SK-N-SH (cell line): ENCODE results near the gene LOC128125822.

Experiments
- CTCF ChIA-PET: fragments of 300-600, 350-600 bp; formaldehyde crosslinking; extraction: SDS; loops from one replicate; lab custom pipeline; 2021; lab: Yijun Ruan, JAX
- POLR2A ChIA-PET: fragments of 350-600 bp; sonication (Branson Sonifier 250); formaldehyde crosslinking; extraction: SDS; loops from one replicate; lab custom pipeline; 2020; ENCODE audit warnings: antibody characterized with exemption, inconsistent platforms; lab: Yijun Ruan, JAX
- DNase-seq: peaks from one replicate; pipeline ENCODE4 v3.0.0; 2012
- H2AFZ ChIP-seq: fragments of 200-600 bp; sonication (generic); 2 replicates; pipeline ENCODE4 v1.8.1; 2016; ENCODE audit warnings: antibody characterized with exemption, mild to moderate bottlenecking, low read depth
- H3F3A ChIP-seq: fragments of 200-600 bp; sonication (generic); replicated peaks from 2 replicates; pipeline ENCODE3; 2016; ENCODE audit warnings: antibody characterized with exemption, mild to moderate bottlenecking; ENCODE audit not compliant: insufficient read depth
- H3K27ac ChIP-seq, 2 experiments: fragments of 200-500 bp in 1 of 2; fragments of 200-600 bp in 1 of 2; sonication (Bioruptor generic) in 1 of 2; sonication (generic), shearing (Covaris generic) in 1 of 2; 2 replicates each; pipeline versions ENCODE4 v1.5.1 to v1.6.1; 2014 to 2016; ENCODE audit warnings: low read depth in 2 of 2, inconsistent platforms in 1 of 2, low read length in 1 of 2, mild to moderate bottlenecking in 1 of 2, mixed read lengths in 1 of 2
- H3K27me3 ChIP-seq: fragments of 200-600 bp; sonication (generic), shearing (Covaris generic); 2 replicates; pipeline ENCODE4 v1.6.1; 2016; ENCODE audit warnings: mixed run types; ENCODE audit not compliant: insufficient read depth
- H3K36me3 ChIP-seq, 2 experiments: fragments of 200-500 bp in 1 of 2; fragments of 200-600 bp in 1 of 2; sonication (Bioruptor generic) in 1 of 2; sonication (generic) in 1 of 2; replicated peaks in 1 of 2; 2 replicates each; pipeline versions ENCODE3 to v1.5.1; 2014 to 2016; ENCODE audit warnings: low read length in 1 of 2, mild to moderate bottlenecking in 1 of 2; ENCODE audit not compliant: insufficient read depth in 2 of 2, control insufficient read depth in 1 of 2
- H3K4me1 ChIP-seq, 2 experiments: fragments of 200-500 bp in 1 of 2; fragments of 200-600 bp in 1 of 2; sonication (Bioruptor generic) in 1 of 2; sonication (generic), shearing (Covaris generic) in 1 of 2; 2 replicates each; pipeline versions ENCODE4 v1.5.1 to v1.6.1; 2014 to 2016; ENCODE audit warnings: low read depth in 1 of 2, low read length in 1 of 2, mixed run types in 1 of 2; ENCODE audit not compliant: insufficient read depth in 2 of 2, control insufficient read depth in 1 of 2
- H3K4me2 ChIP-seq: fragments of 200-600 bp; sonication (generic), shearing (Covaris generic); 2 replicates; pipeline ENCODE4 v1.6.1; 2017; ENCODE audit warnings: mixed run types
- H3K4me3 ChIP-seq, 2 experiments: fragments of 200-500 bp in 1 of 2; fragments of 200-600 bp in 1 of 2; sonication (Bioruptor generic) in 1 of 2; sonication (generic), shearing (Covaris generic) in 1 of 2; 2 replicates each; pipeline versions ENCODE4 v1.5.1 to v1.8.1; 2014 to 2016; ENCODE audit warnings: low read depth in 2 of 2, inconsistent platforms in 1 of 2, low read length in 1 of 2, mild to moderate bottlenecking in 1 of 2, mixed read lengths in 1 of 2, moderate library complexity in 1 of 2
- H3K79me2 ChIP-seq: fragments of 200-600 bp; sonication (generic); 2 replicates; pipeline ENCODE4 v1.8.1; 2017; ENCODE audit warnings: mild to moderate bottlenecking; ENCODE audit not compliant: insufficient read depth
- H3K9ac ChIP-seq: fragments of 200-600 bp; sonication (generic); 2 replicates; pipeline ENCODE4 v1.6.1; 2017; ENCODE audit warnings: mixed run types
- H3K9me2 ChIP-seq: fragments of 200-600 bp; sonication (generic); 2 replicates; pipeline ENCODE4 v1.6.1; 2017; ENCODE audit warnings: mixed run types
- H3K9me3 ChIP-seq: fragments of 200-600 bp; sonication (generic); 2 replicates; pipeline ENCODE4 v1.6.1; 2017; ENCODE audit warnings: mixed run types, mild to moderate bottlenecking, moderate library complexity
- H4K20me1 ChIP-seq: fragments of 200-600 bp; sonication (generic); 2 replicates; pipeline ENCODE4 v1.6.1; 2017; ENCODE audit warnings: mild to moderate bottlenecking, mixed run types; ENCODE audit not compliant: insufficient read depth
- CHD2 ChIP-seq: fragments of 150-350 bp; IDR thresholded peaks from 2 replicates; pipeline ENCODE4 v1.6.1; 2018; ENCODE audit warnings: low read length; ENCODE audit not compliant: partially characterized antibody
- CTCF ChIP-seq: fragments of 200-600 bp; sonication (generic); IDR thresholded peaks from 2 replicates; pipeline ENCODE4 v1.6.1; 2017; ENCODE audit warnings: antibody characterized with exemption, mild to moderate bottlenecking, moderate library complexity
- FOSL2 ChIP-seq: IDR thresholded peaks from 2 replicates; pipeline ENCODE4 v1.4.0; 2012; ENCODE audit warnings: low read depth, mild to moderate bottlenecking, moderate library complexity, borderline replicate concordance
- GABPA ChIP-seq: IDR thresholded peaks from 2 replicates; pipeline ENCODE4 v1.4.0; 2012; ENCODE audit warnings: low read depth, mild to moderate bottlenecking
- GATA2 ChIP-seq: sonication (generic); formaldehyde crosslinking; IDR thresholded peaks from 2 replicates; pipeline ENCODE4 v1.5.0; 2020; ENCODE audit warnings: mild to moderate bottlenecking, missing genetic modification reagents
- JUND ChIP-seq: IDR thresholded peaks from 2 replicates; pipeline ENCODE4 v1.4.0; 2012
- MXI1 ChIP-seq: IDR thresholded peaks from 2 replicates; pipeline ENCODE4 v1.6.1; 2012; ENCODE audit warnings: mild to moderate bottlenecking, low read depth, low read length, improper control_type of control experiment
- NFIC ChIP-seq: IDR thresholded peaks from 2 replicates; pipeline ENCODE4 v1.4.0; 2012; ENCODE audit warnings: borderline replicate concordance
- PBX3 ChIP-seq: IDR thresholded peaks from 2 replicates; pipeline ENCODE4; 2012
- POLR2AphosphoS5 ChIP-seq: IDR thresholded peaks from 2 replicates; pipeline ENCODE4 v1.6.1; 2012; ENCODE audit warnings: low read depth, low read length
- RAD21 ChIP-seq: IDR thresholded peaks from 2 replicates; pipeline ENCODE4 v1.6.1; 2012; ENCODE audit warnings: mild to moderate bottlenecking, low read length
- RXRA ChIP-seq: IDR thresholded peaks from 2 replicates; pipeline ENCODE4 v1.4.0; 2012; ENCODE audit warnings: low read depth, mild to moderate bottlenecking, borderline replicate concordance
- SIN3A ChIP-seq: IDR thresholded peaks from 2 replicates; pipeline ENCODE4 v1.6.1; 2012; ENCODE audit warnings: low read depth, mild to moderate bottlenecking, low read length, moderate library complexity, borderline replicate concordance
- TAF1 ChIP-seq: IDR thresholded peaks from 2 replicates; pipeline ENCODE4 v1.6.1; 2012; ENCODE audit warnings: low read depth, mild to moderate bottlenecking, low read length, moderate library complexity, borderline replicate concordance
- YY1 ChIP-seq: IDR thresholded peaks from 2 replicates; pipeline ENCODE4 v1.4.0; 2012; ENCODE audit warnings: low read depth, mild to moderate bottlenecking
- WGBS: methylation state at CpG from one replicate; pipeline ENCODE4 v1.1.6; 2017; ENCODE audit warnings: low lambda C conversion rate; 5-methylcytosine and 5-hydroxymethylcytosine counted together

The LOC128125822 gene

GRCh38 chr6:63600136-63600535, 27.9 kb downstream of the LOC128125822 start:
- no peaks in the 10 kb centered on the region for H3F3A ChIP-seq
- no peak overlapping the region for H3K27ac ChIP-seq
- H3K27me3 ChIP-seq, result no peaks in the 10 kb centered on the region
- no peaks in the 10 kb centered on the region; a peak in 1 of 4 replicates for H3K4me1 ChIP-seq
- H4K20me1 ChIP-seq, result no peaks in the 10 kb centered on the region
- H3K79me2 ChIP-seq, result no peaks in the 10 kb centered on the region
- H3K4me3 ChIP-seq, result no peak overlapping the region
- 87% methylated on average over 6 of the region's 6 CpGs for whole genome bisulfite sequencing
- H3K4me2 ChIP-seq, result no peak overlapping the region
- ChIA-PET CTCF (interaction anchor here (0.7 to 2.8 kb wide), 2 partner anchors 164 to 203 kb away, joined by 3 to 26 read pairs; no protein-coding TSS in a partner anchor), POLR2A (interaction anchor here (1.4 kb wide), 1 partner anchor 35 kb away, joined by 3 read pairs; the partner anchor contains the start of gene PHF3)
- TF ChIP-seq CHD2, result no peak
- DNase-seq, result no peak
- no peak overlapping the region for H2AFZ ChIP-seq
- no peaks in the 10 kb centered on the region for H3K36me3 ChIP-seq
- no peaks in the 10 kb centered on the region for H3K9me2 ChIP-seq
- H3K9me3 ChIP-seq, result no peaks in the 10 kb centered on the region
- H3K9ac ChIP-seq, result no peak overlapping the region

GRCh38 chr6:63609231-63609630, 37.0 kb downstream of the LOC128125822 start:
- H3K36me3 ChIP-seq, result no peaks in the 10 kb centered on the region
- no peak overlapping the region for H3K9ac ChIP-seq
- no peak overlapping the region for H3K4me2 ChIP-seq
- ChIA-PET CTCF (interaction anchor here (4.1 kb wide), 1 partner anchor 11 kb away, joined by 25 read pairs; no protein-coding TSS in a partner anchor), POLR2A (no interaction called here)
- no peak overlapping the region for H3K27ac ChIP-seq
- TF ChIP-seq GABPA (no peak), CHD2 (no peak)
- no peaks in the 10 kb centered on the region for H3K4me1 ChIP-seq
- no peaks in the 10 kb centered on the region for H4K20me1 ChIP-seq
- H2AFZ ChIP-seq, result no peak overlapping the region
- WGBS, result 79% methylated on average over 1 of the region's 1 CpG
- DNase-seq, result no peak
- no peaks in the 10 kb centered on the region for H3K27me3 ChIP-seq
- H3K9me3 ChIP-seq, result no peaks in the 10 kb centered on the region
- H3K4me3 ChIP-seq, result no peak overlapping the region
- no peaks in the 10 kb centered on the region for H3F3A ChIP-seq
- H3K9me2 ChIP-seq, result 0 out of 2 replicates have a peak, but pooled peaks cover 3% of the 10 kb centered on the region
- H3K79me2 ChIP-seq, result no peaks in the 10 kb centered on the region

- no peaks in the 10 kb centered on the region for H3F3A ChIP-seq
- H3K9me2 ChIP-seq, result 0 out of 2 replicates have a peak, but pooled peaks cover 1% of the 10 kb centered on the region
- POLR2A ChIA-PET, result no interaction called here
- CTCF ChIA-PET, result interaction anchor here (4.1 kb wide), 1 partner anchor 12 kb away, joined by 25 read pairs; no protein-coding TSS in a partner anchor
- no peak overlapping the region for H3K4me3 ChIP-seq
- H3K79me2 ChIP-seq, result no peaks in the 10 kb centered on the region
- H3K4me2 ChIP-seq, result no peak overlapping the region
- H3K9me3 ChIP-seq, result no peaks in the 10 kb centered on the region
- no peaks in the 10 kb centered on the region for H4K20me1 ChIP-seq
- H3K9ac ChIP-seq, result no peak overlapping the region
- no peak for DNase-seq
- TF ChIP-seq SIN3A, result no peak
- no peak for TF ChIP-seq POLR2AphosphoS5
- no peak overlapping the region for H3K27ac ChIP-seq
- no peak overlapping the region for H2AFZ ChIP-seq
- WGBS, result 48% methylated on average over 1 of the region's 1 CpG
- H3K27me3 ChIP-seq, result no peaks in the 10 kb centered on the region
- no peaks in the 10 kb centered on the region for H3K36me3 ChIP-seq
- no peaks in the 10 kb centered on the region for H3K4me1 ChIP-seq
Observed at GRCh38 chr6:63610944-63611343, 38.7 kb downstream of the LOC128125822 start.

- ChIA-PET POLR2A (no interaction called here), CTCF (interaction anchor here (4.1 kb wide), 1 partner anchor 13 kb away, joined by 25 read pairs; no protein-coding TSS in a partner anchor)
- no peak overlapping the region for H2AFZ ChIP-seq
- H4K20me1 ChIP-seq, result no peaks in the 10 kb centered on the region
- H3K9ac ChIP-seq, result no peak overlapping the region
- 0 out of 2 replicates have a peak, but pooled peaks cover 3% of the 10 kb centered on the region for H3K27me3 ChIP-seq
- no peaks in the 10 kb centered on the region for H3K4me1 ChIP-seq
- H3K9me3 ChIP-seq, result no peaks in the 10 kb centered on the region
- no peak overlapping the region for H3K27ac ChIP-seq
- 0 out of 2 replicates have a peak, but pooled peaks cover 2% of the 10 kb centered on the region for H3K9me2 ChIP-seq
- H3F3A ChIP-seq, result no peaks in the 10 kb centered on the region
- DNase-seq, result no peak
- no peaks in the 10 kb centered on the region for H3K36me3 ChIP-seq
- WGBS, result 91% methylated on average over 1 of the region's 1 CpG
- H3K4me2 ChIP-seq, result no peak overlapping the region
- no peaks in the 10 kb centered on the region for H3K79me2 ChIP-seq
- no peak overlapping the region for H3K4me3 ChIP-seq
- TF ChIP-seq YY1, result no peak
- TF ChIP-seq RXRA, result no peak
- TF ChIP-seq RAD21, result no peak
- no peak for TF ChIP-seq GATA2 (CRISPR knock-in tag)
- TF ChIP-seq NFIC, result no peak
- TF ChIP-seq PBX3, result no peak
- no peak for TF ChIP-seq FOSL2
- TF ChIP-seq JUND, result no peak
- TF ChIP-seq CTCF, result no peak
- no peak for TF ChIP-seq TAF1
- no peak for TF ChIP-seq GABPA
- TF ChIP-seq CHD2, result no peak
- TF ChIP-seq MXI1, result no peak
Observed at GRCh38 chr6:63611560-63611959, 39.3 kb downstream of the LOC128125822 start.
